GM13976 (cell line): Measurements from ENCODE around the gene CELF2.

ENCODE experiments used
- DNase-seq: peaks from one replicate; pipeline ENCODE4 v3.0.0; 2012; ENCODE audit warnings: low spot score
- in situ Hi-C: fragments of 300-500 bp; cut with MboI; formaldehyde crosslinking; loops from one replicate; pipeline ENCODE4 v1.12.0; 2022; ENCODE audit warnings: low sequenced_read_pairs, mixed read lengths, inconsistent platforms; ENCODE audit not compliant: unreplicated experiment
- TF ChIP-seq, protein P1 (sequence below): IDR thresholded peaks from 2 replicates; pipeline ENCODE4 v1.5.1; 2012; ENCODE audit warnings: borderline replicate concordance, mild to moderate bottlenecking; ENCODE audit not compliant: insufficient read depth; ENCODE audit errors: extremely low read depth, missing control alignments, control extremely low read depth

CELF2 gene

DNA sequence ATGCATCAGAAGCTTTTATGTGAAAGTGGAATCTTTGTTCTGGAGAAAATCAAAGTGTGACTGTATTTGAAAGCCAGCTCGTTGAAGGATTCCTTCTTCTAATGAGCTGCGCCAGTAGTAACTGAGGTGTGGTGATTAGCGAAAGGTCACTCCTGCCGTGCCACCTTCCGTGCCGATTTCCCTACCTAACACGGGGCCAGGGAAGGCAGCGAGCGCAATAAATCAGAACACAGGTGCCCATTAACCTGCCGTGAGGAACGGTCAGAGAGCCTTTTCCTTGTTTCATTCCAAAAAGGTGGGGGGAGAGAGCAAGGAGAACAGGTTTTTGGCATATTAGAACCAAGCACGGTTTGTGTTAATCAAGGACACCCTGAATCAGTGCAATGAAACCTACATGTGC, 258.0 kb downstream of the CELF2 start:
- no peak for DNase-seq
- TF ChIP-seq, protein P1, sequence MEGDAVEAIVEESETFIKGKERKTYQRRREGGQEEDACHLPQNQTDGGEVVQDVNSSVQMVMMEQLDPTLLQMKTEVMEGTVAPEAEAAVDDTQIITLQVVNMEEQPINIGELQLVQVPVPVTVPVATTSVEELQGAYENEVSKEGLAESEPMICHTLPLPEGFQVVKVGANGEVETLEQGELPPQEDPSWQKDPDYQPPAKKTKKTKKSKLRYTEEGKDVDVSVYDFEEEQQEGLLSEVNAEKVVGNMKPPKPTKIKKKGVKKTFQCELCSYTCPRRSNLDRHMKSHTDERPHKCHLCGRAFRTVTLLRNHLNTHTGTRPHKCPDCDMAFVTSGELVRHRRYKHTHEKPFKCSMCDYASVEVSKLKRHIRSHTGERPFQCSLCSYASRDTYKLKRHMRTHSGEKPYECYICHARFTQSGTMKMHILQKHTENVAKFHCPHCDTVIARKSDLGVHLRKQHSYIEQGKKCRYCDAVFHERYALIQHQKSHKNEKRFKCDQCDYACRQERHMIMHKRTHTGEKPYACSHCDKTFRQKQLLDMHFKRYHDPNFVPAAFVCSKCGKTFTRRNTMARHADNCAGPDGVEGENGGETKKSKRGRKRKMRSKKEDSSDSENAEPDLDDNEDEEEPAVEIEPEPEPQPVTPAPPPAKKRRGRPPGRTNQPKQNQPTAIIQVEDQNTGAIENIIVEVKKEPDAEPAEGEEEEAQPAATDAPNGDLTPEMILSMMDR = no peak
- in situ Hi-C loops = no loop called here

DNA sequence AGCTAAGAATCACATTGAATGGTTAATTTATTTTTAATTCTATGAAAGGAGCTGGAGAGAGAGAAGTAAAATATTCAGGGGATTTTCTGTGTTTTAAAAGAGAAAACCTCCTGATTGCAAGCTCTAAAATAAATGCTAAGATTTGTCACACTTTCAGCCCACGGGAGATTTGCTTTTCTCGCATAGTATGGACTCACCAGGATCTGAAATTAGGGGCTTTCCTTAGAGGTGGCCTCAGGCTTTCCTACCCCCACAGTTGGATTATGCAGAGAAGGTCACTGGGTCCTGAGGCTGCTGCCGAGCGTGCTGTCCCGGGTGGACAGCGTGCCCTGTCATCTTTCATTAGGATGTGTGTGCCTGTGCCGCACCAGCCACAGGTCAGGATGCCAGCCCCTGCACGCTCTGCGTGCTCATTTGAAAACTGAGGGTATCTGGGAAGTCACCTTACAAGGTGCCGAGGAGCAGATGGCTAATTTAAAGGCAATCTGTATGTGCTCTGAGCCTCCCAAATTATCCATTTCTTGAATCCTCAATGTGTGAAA, 258.8 kb downstream of the CELF2 start:
- in situ Hi-C loops = no loop called here
- TF ChIP-seq, protein P1 = no peak

DNA sequence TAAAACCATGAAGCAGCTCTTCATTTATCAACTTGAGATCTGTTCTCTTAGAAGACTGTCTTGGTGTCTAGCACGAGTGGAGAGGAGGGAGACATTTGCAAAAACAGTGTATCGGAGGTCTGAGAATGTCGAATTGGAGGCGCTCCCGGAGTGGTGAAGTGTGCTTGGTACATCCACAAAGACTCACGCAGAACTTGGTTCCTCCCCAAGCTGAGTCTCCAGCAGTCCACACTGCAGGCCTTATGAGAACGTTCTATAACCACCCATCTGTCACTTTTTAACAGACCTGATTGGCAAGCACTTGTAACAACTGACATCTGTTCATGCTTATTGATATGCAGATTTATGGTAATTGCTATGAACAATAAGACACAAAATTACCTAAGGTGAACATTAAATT, 261.6 kb downstream of the CELF2 start:
- in situ Hi-C loops = no loop called here
- TF ChIP-seq, protein P1 = no peak
- no peak for DNase-seq

More for the DNA sequence above, 258.8 kb downstream of the CELF2 start:
- no peak for DNase-seq

DNA sequence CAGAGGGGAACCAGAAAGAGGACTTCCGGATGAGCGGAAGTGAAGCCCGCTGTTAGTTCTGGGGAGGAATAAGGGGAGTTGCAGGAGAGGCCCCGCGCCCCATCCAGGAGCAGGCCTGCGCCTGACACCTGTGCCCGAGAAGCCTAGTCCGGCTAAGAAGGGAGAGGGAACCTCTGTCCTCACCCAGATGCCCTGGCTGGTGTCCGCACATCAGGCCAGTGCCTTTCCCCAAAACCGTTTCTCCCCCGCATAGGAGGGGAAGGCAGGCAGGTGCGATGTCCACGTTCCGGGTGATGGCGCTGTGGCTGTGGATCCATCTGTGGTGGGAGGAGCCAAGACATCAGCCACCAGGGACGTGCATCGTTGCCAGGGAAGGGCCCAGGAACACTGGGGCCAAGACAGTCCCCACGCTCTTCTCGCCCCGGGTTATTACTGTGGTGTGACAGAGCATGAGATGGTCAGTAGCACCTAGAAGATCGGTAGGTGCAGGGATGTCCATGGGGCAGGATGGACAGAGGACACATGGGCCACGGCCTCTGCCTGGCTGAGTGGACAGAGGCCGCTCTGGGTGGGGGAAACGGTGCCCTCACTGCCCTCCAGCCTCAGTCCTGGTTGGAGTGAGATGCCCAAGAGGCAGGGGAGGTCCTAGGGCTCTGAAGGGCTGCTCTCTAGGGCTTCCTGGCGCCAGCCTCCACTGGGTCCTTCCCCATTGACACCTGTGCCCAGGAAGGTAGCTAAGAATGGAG, 262.7 kb downstream of the CELF2 start:
- in situ Hi-C loops = no loop called here
- TF ChIP-seq, protein P1 = no peak
- DNase-seq = no peak

DNA sequence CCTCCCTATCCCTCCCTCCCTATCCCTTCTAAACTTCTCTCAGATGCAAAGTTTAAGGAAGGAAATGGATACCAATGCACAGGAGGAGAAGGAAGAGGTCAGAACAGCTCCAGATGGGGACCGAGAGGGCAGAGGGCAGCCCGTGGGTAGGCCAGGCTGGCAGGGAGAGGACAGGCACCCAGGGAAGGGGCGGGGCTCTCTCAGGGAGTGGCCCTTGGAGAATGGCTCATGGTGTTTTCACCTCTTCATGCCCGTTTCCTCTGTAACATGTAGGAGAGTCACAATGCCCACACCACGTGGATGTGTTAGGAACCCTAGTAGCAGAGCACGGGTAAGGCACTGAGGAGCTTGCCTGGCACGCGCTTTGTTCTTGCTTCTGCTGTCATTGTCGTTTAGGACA, 264.5 kb downstream of the CELF2 start:
- in situ Hi-C loops = no loop called here
- TF ChIP-seq, protein P1 = no peak
- DNase-seq = no peak

DNA sequence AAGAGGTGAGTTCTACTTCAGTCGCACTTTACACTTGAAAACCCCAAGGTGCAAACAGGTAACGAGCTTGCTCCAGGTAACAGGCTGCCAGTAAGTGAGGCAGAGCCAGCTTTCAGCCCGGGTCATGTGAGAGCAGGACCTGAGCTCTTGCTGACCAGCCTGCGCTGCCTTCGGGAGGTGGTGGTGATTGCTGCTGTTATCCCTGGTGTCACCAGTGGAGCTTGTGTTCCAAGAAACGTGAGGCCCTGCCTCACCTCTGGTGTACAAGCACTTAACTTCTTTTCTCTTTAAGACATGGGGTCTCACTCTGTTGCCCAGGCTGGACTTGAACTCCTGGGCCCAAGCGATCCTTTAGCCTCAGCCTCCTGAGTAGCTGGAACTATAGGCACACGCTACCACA, 265.0 kb downstream of the CELF2 start:
- in situ Hi-C loops = no loop called here
- TF ChIP-seq, protein P1 = no peak
- no peak for DNase-seq
